ENCODE measurements around the gene PLPP3.

PLPP3 gene

DNA sequence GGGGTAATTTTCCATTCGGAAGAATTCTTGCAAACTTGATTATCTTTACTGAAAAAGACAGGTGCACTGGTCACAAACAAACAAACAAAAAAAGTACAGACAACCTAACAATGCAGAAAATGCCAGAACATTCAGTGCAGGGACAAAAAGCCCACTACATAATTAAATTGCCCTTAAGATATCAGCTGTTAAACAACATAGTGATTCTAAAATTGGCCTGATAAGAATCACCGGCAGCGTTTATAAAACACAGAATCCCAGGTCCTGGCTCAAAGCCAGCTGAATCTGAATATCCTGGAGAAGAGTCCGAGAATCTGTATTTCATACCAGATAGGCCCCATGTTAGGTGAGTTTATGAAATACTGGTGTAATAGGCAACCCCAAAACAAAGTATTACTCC, 6.1 kb downstream of the PLPP3 start:
- Mint-ChIP-seq H3K4me1 (peaks cover 68% of the 10 kb centered on the region), H3K9me3 (no peaks in the 10 kb centered on the region), H3K36me3 (ENCODE audit: low read depth) (peaks cover 9% of the 10 kb centered on the region), H3K27me3 (ENCODE audit: low read depth, poor library complexity) (no peaks in the 10 kb centered on the region), H3K4me3 (no peak overlapping the region), H3K27ac (peak overlapping the region; percentile 15)
- no peak for DNase-seq
- TF ChIP-seq, protein P1, sequence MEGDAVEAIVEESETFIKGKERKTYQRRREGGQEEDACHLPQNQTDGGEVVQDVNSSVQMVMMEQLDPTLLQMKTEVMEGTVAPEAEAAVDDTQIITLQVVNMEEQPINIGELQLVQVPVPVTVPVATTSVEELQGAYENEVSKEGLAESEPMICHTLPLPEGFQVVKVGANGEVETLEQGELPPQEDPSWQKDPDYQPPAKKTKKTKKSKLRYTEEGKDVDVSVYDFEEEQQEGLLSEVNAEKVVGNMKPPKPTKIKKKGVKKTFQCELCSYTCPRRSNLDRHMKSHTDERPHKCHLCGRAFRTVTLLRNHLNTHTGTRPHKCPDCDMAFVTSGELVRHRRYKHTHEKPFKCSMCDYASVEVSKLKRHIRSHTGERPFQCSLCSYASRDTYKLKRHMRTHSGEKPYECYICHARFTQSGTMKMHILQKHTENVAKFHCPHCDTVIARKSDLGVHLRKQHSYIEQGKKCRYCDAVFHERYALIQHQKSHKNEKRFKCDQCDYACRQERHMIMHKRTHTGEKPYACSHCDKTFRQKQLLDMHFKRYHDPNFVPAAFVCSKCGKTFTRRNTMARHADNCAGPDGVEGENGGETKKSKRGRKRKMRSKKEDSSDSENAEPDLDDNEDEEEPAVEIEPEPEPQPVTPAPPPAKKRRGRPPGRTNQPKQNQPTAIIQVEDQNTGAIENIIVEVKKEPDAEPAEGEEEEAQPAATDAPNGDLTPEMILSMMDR (IDR thresholded peaks at IDR 0.05): no peak

DNA sequence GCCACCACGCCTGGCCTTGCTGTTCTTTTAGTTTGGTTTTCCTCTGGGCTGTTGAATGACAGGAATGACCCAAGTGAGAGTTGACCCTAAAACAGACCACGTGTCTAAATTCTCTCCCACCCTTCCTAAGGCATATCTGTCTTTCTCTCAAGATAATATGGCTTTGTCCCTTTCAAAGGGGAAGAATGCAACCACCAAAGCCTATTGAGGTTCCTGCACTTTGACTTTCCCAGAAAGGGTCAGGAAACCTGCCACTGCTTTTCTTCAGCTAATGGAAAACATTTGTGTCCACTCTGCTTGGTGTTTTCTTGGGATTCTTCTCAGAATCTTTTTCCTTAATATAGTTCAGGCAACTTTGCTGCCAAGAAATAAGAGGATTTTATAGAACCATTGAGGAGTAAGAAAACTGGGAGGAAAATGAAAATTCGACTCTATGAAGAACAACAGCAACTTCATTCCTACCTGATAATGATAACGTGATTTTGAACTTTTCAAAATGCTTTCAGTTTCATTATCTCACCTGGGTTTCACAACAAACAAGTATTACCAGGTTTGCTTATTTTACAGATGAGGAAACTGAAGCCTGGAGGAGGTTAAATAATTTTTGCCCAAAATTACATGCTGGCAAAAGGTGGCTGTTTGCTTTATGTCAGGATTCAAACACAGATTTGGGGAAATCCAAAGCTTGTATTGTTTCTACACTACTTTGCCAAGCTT, 6.9 kb downstream of the PLPP3 start:
- Mint-ChIP-seq H3K4me3 (no peak overlapping the region), H3K36me3 (ENCODE audit: low read depth) (peaks cover 15% of the 10 kb centered on the region), H3K4me1 (peaks cover 61% of the 10 kb centered on the region), H3K27me3 (ENCODE audit: low read depth, poor library complexity) (no peaks in the 10 kb centered on the region), H3K27ac (no peak overlapping the region), H3K9me3 (no peaks in the 10 kb centered on the region)
- TF ChIP-seq, protein P1 (IDR thresholded peaks at IDR 0.05): no peak
- DNase-seq: no peak

DNA sequence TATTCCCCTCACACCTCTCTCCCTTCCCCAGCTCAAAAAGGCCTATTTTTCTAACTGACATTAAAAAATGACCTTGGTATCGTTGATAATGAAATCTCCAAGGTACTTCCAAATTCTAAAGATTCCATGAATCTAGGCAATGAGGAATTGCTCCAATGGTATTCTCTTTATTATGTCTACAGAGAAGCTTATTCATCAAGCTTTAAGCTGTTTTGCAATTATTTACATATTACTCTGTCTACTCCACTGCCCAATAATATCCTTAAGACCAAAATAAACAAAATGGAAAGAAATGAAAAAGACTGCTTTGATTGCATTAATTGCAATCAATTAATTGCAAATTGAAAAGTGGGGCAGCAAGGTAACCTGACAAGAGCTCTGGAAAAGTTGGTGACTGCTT, 7.9 kb downstream of the PLPP3 start:
- peaks cover 15% of the 10 kb centered on the region for H3K36me3 Mint-ChIP-seq (ENCODE audit: low read depth)
- DNase-seq: no peak
- H3K27ac Mint-ChIP-seq: no peak overlapping the region
- peaks cover 56% of the 10 kb centered on the region for H3K4me1 Mint-ChIP-seq
- H3K4me3 Mint-ChIP-seq: no peak overlapping the region
- H3K9me3 Mint-ChIP-seq: no peaks in the 10 kb centered on the region
- H3K27me3 Mint-ChIP-seq (ENCODE audit: low read depth, poor library complexity): no peaks in the 10 kb centered on the region
- TF ChIP-seq, protein P1 (IDR thresholded peaks at IDR 0.05): no peak

DNA sequence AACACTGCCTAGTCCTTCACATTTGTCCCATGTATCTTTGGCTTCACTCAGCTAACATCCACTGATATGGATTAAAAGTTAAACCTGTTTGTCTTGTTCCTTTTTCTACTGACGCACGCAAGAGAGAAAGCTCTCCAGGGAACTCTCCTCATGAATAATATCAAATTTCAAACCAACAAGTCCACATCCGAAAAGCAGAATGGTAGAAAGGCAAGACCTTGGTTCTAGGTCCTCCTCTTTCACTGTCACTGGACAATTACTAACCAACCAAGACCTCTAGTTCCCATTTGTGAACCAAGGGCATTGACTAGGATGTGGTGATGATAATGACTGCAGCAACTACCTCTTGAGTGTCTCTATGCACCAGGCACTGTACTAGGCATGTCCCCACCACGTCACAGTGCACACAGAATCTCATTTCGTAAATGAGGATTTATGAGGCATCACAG, 8.4 kb downstream of the PLPP3 start:
- Mint-ChIP-seq H3K27me3 (ENCODE audit: low read depth, poor library complexity) (no peaks in the 10 kb centered on the region), H3K4me3 (no peak overlapping the region), H3K4me1 (peaks cover 55% of the 10 kb centered on the region), H3K27ac (no peak overlapping the region), H3K36me3 (ENCODE audit: low read depth) (peaks cover 15% of the 10 kb centered on the region), H3K9me3 (no peaks in the 10 kb centered on the region)
- no peak for DNase-seq
- TF ChIP-seq, protein P1 (IDR thresholded peaks at IDR 0.05): no peak

DNA sequence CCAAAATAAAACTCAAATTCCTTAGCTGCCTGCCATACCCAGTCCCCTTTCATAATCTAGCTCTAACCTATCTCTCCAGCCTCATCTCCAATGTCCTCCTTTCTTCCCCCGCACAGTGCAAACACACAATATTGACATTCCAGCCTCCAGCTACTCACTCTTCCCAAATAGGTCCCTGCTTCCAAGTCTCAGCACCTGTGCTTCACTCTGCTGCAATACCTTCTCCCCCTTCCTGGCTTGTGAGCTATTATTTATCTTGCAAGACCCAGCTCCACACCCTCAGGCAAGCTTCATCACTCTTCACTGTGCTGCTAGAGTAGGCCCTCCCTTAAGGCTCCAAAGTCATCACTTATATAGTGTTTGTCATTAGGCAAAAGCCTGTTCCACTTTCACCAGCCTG, 9.7 kb downstream of the PLPP3 start:
- TF ChIP-seq, protein P1 (IDR thresholded peaks at IDR 0.05): no peak
- Mint-ChIP-seq H3K27me3 (ENCODE audit: low read depth, poor library complexity) (no peaks in the 10 kb centered on the region), H3K9me3 (no peaks in the 10 kb centered on the region), H3K4me3 (no peak overlapping the region), H3K36me3 (ENCODE audit: low read depth) (peaks cover 15% of the 10 kb centered on the region), H3K27ac (no peak overlapping the region), H3K4me1 (peaks cover 55% of the 10 kb centered on the region)
- no peak for DNase-seq

DNA sequence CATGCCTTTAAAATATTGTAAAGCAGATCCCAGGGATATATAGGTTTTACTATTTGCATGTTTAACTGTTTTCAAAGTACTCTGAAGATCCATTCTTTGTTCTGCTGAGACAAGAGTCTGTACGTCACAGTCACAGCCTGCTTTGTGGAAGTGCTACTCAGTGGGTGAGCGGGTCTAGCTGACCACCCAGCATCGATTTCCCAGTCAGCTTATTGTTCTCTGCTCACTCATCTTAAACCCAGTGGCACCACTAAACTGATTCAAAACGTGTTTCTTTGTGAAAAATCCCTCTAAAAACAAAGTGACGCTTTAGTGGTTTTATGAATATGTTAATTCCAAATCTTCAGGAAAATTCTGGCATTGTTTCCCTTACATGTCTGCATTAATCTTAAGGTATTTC, 12.4 kb downstream of the PLPP3 start:
- Mint-ChIP-seq H3K27ac (no peak overlapping the region), H3K27me3 (ENCODE audit: low read depth, poor library complexity) (no peaks in the 10 kb centered on the region), H3K4me3 (no peak overlapping the region), H3K36me3 (ENCODE audit: low read depth) (peaks cover 11% of the 10 kb centered on the region), H3K4me1 (peaks cover 48% of the 10 kb centered on the region), H3K9me3 (no peaks in the 10 kb centered on the region)
- DNase-seq: no peak
- TF ChIP-seq, protein P1 (IDR thresholded peaks at IDR 0.05): no peak
